GOT3 (cell line): ENCODE results near the gene CPA1.
"Not testable (repeated sequence)": the region's sequence is repeated elsewhere in the genome, so short reads cannot be mapped to it uniquely, and the experiment has no call there.

Experiments used
- DNase-seq: peaks from one replicate; lab custom pipeline; 2025; ENCODE audit warnings: mixed read lengths; lab: John Stamatoyannopoulos, UW

The CPA1 gene

DNA sequence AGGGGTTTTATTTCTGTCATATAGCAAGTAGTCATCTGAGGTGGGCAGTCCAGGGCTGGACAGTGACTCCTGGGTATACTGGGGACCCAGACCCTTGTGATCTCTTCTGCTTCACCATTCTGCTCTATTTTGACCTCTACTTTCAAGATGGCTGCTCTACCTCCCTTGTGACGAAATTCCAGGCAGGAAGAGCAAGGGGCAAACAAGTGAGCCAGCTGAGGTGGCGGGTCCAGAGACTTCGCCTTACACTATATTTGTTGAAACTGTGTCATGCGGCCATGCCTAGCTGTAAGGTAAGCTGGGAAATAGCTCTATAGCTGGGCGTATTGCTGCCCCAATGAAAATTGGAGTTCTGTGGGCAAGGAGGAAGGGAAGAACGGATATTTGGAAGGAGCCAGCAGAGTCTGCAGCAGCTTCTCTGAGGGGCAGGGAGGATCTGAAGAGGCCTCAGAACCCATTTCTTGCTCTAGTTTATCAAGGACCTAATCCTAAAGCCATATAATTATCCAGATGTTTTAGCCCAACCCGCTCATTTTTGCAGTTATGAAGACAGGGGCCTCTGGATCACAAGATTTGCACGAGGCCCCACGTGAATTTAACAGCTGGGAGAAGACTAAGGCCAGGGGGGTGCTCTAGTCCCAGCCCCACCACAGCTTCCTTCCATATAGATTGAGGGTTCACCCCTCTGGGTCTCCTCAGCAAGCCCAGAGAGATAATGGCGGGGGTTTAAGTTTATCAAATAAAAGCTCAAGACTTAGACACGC, 7.7 kb upstream of the CPA1 start:
- no peak for DNase-seq

DNA sequence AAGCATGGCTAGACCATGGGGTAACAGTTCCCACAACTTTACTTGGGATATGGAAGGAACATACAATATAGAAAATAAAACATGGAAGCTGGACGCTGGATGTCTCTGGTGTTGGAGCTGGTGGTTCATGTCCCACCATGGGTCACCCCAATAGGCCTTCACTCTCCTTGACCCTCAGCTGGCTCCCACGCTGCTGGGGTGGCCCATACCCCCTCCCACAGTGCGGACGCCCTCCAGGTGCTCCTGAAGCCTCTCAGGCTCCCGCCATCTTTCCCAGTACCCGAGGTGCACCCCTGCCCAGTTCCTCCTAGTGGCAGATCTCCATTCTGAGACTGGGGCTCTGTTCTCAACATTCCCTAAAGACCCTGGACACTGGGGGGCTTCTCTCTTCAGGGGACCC, 5.8 kb upstream of the CPA1 start:
- no peak for DNase-seq

DNA sequence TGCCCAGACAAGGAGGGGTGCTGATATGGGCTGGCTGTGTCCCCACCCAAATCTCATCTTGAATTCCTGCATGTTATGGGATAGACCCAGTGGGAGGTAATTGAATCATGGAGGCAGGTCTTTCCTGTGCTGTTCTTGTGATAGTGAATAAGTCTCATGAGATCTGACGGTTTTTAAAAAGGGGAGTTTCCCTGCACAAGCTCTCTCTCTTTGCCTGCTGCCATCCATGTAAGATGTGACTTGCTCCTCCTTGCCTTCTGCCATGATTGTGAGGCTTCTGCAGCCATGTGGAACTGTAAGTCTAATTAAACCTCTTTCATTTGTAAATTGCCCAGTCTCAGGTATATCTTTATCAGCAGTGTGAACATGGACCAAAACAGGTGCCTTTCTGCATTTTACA, 3.8 kb upstream of the CPA1 start:
- not testable (repeated sequence) for DNase-seq

DNA sequence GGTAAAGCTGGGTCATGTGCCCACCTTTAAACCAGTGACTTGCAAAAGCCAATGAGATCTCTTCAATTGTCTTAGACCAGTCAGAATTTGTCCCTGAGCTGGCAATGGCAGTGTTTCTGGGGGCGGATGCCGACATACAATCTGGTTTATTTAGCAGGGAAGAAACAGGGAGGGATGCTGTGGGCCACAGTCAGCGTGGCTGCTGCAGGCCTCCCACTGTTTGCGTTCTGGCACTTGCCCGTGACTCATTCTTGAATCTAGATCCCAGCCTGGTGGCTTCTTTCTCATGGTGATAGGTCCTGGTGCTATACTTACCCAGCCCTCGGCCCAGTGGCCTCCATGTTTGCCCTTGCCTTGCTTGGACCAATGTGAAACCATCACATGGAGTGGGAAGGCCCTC, 3.1 kb upstream of the CPA1 start:
- no peak for DNase-seq

DNA sequence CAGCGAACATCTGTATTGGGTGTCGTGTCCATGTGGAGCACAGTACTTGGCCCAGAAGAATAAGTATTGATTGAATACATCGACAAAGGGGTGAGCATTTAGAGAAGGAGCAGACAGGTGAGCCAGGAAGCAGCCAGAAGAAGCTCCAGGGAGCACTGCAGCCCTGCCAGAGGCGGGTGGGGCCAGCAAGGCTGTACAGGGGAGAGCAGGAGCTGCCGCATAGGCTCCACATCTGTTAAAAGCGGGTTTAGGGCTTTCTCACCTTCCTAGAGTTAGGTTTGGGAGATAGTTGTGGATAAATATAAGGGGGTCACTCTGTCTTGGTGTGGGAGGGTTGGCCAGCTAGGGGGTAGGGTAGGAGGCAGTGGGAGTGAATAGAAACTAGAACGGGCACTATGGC, 1.3 kb upstream of the CPA1 start:
- DNase-seq = no peak

DNA sequence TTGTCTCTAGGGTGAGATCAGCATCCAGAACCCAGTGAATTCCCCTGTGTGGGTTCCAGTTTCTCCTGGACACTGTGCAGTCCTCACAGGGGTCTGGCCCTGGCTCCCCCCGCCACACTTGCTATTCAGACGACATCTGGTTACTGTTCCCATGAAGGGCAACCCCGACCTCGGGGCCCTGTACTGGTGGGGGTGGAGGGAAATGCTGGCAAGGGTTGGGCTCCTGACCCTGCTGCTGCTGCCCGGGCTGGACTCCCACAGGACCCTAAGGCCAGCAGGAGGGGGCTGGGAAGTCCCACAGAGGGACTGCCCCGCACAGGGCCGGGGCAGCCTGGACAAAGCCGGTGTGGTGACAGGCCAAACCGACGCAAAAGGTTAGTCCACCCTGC, 768 bp upstream of the CPA1 start:
- DNase-seq = no peak

DNA sequence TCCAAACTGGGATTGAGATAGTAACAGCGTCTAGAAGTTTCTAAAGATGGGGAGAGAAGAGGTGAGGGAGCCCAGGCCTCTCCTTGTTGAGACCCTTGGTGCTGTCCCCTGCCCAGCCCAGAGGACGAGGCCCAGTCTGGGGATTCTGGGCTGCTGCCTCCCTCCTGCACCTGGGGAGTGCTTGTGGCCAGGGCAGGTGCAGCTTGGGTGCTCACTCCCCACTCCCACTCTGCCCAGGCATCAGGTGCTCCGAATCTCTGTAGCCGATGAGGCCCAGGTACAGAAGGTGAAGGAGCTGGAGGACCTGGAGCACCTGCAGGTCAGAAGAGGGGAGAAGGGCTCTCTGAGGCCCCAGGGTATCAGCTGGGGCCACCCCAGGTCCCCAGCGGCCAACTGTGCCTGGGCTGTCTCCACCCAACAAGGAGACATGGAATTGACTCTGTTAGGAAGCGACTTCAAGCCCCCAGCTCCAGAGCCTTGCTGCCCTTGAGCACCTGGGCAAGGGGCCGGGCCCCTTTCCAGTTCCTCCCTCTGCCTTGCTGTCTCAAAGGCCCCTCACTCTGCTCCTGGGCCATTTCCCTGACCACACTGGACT, 664 bp downstream of the CPA1 start:
- no peak for DNase-seq

DNA sequence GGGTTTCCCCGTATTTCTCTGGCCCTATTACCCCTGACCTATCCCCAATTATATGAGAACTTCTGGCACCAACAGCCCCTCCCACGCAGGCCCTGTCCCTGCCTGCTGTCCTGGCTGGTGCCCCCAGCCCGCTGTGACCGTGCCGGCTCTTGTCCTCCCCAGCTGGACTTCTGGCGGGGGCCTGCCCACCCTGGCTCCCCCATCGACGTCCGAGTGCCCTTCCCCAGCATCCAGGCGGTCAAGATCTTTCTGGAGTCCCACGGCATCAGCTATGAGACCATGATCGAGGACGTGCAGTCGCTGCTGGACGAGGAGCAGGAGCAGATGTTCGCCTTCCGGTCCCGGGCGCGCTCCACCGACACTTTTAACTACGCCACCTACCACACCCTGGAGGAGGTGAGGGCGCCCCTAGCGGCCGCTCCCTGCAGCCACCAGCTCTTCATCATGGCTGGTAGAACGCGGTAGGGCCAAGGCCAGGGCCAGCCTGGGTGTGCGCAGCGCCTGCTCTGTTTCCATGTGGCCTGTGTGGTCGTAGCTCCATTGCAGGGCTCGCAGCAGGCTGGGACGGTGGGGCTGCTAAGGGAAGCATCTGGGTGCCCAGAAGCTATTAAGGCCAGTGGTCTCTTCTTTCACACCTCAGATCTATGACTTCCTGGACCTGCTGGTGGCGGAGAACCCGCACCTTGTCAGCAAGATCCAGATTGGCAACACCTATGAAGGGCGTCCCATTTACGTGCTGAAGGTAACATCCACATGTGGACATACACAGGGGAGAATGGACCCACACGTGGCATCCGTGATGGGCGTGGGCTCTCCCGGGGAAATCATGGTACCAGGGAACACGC, 1.4 kb downstream of the CPA1 start:
- no peak for DNase-seq

DNA sequence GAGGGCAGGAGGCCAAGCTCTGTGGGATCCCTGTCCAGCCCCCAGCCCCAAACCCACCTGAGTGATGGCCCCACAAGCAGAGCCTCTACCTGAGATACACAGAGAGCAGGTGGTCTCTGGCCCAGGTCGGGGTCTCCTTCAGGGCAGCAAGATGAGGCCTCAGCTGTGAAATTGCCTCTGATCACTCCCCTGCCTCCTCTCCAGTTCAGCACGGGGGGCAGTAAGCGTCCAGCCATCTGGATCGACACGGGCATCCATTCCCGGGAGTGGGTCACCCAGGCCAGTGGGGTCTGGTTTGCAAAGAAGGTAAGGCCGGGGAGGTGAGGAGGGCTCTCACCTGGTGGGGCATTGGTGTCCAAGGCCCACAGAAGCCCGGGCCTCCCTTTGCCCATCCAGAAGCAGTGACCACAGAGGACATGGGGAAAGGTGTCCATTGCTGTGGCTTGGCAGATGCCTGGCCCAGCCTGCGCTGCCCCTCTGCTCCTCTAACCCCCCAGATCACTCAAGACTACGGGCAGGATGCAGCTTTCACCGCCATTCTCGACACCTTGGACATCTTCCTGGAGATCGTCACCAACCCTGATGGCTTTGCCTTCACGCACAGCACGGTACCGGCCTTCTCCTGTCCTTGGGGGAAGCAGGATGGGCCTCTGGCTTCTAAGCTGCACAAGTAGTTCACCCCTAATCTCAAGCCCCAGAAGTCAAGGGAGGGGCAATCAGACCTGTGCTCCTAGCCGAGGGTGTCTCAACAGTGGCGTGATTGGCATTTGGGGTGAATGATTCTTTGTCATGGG, 3.1 kb downstream of the CPA1 start:
- no peak for DNase-seq

DNA sequence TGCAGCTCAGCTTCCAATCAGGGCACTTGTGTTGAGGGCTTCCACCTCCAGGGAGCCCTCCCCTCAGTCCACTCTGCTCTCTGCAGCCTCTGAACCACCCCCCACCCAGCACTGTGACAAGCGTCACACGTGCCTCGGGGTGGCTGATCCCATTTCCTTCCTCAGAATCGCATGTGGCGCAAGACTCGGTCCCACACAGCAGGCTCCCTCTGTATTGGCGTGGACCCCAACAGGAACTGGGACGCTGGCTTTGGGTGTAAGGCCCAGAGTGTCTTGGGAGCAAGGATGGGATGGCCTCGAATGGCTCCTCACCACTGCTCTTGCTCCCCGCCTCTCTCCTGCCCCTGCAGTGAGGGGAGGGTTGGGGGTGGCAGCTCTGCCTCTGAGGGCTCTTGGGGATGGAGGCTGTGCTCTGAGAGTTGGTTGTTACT, 4.1 kb downstream of the CPA1 start:
- no peak for DNase-seq

DNA sequence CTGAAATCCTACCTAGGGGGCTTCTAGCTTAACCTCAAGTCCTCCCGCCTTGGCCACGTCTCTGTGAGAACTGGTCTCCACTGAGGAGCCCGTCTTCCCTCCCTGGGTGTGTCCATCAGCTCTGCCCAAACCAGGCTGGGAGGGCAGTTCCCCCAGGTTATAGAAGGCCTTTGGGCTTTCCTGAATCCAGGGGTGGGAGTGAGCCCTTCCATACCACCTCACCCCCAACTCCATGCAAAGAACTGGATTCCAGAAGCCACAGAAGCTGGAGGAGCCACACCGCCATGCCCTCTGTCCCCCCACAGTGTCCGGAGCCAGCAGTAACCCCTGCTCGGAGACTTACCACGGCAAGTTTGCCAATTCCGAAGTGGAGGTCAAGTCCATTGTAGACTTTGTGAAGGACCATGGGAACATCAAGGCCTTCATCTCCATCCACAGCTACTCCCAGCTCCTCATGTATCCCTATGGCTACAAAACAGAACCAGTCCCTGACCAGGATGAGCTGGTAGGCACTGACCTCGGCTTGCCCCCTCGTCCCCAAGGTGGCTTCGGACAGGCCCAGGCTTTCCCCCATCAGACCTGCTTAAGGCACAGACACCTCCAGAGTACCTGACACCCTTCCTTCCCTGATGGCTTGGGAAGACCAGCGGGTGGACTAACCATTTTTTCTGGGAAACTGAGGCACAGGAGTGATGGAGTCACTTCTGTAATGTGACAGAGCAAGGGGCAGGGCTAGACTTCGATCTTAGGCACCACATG, 4.7 kb downstream of the CPA1 start:
- no peak for DNase-seq

DNA sequence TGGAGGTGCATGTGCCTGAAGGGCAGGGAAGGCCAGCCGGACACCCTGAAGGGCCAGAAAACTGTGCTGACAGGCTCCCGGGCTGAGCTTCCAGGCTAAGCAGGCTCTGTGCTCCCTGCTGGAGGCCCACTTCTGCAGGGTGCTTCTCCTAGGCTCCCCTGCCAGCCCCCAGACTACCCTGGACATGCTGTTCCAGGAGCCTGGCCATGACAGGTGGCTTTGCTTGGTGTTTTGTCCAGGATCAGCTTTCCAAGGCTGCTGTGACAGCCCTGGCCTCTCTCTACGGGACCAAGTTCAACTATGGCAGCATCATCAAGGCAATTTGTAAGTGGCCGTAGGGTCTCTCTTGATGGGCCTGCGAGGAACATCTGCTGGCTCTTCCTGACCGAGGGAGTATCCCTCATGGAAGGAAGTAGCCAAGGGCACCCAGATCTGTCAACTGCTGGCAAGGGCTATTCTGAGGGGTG, 5.3 kb downstream of the CPA1 start:
- DNase-seq = no peak

DNA sequence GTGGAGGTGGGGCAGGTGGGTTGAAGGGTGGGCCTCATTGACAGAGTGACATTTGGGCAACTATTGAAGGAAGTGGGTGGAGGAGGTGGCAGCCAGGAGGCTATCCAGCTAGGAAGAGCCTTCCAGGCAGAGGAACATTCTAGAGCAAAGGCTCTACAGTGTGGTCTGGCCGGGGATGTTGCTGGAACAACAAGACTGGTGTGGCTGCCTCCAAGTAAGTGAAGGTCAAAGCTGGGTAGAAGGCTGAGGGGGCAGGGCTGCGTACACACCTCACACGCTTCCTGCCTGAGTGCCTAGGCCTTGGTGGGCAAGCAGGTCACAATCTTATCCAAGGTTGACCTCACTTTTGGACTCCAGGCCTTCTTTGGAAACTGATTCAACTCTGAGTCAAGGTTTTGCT, 6.6 kb downstream of the CPA1 start:
- no peak for DNase-seq

DNA sequence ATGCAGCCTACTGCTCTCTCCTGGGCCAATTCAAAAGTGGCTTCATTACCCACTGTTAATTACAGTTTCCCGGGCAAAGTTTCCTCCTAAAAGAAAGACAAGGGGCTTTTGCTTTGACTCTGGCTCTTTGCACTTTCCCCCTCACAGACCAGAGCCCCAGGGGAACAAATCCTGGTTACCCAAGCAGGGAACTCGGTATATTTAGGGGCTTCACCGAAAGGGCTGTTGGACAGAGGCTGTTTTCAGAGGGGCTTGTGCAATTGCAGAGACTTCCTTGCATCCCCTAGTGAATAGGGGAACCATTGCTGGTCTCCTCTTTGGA, 7.0 kb downstream of the CPA1 start:
- DNase-seq = no peak

DNA sequence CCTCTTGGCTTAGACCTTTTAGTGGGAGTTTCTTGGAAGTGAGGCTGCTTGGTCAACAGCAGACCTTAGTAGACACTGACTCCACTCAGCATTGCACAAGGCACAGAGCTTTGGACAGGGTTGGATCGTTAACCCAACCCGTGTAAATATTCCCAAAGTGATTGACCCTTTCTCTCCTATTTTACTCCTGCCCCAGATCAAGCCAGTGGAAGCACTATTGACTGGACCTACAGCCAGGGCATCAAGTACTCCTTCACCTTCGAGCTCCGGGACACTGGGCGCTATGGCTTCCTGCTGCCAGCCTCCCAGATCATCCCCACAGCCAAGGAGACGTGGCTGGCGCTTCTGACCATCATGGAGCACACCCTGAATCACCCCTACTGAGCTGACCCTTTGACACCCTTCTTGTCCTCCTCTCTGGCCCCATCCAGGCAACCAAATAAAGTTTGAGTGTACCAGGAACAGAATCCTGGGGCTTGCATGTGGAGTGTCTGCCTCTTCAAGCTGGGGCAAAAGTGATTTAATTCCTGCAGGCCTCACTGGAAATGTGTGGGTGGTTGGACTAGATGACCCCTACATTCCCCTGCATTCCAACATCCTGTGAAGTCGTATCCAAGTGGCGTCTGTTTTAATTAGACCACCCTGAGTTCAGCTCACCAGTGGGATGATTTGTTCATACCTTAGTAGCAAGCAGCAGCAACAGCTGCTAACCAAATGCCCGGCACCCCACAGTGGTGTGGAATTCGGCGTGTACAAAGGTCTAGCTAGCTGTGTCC, 7.5 kb downstream of the CPA1 start:
- DNase-seq = no peak

DNA sequence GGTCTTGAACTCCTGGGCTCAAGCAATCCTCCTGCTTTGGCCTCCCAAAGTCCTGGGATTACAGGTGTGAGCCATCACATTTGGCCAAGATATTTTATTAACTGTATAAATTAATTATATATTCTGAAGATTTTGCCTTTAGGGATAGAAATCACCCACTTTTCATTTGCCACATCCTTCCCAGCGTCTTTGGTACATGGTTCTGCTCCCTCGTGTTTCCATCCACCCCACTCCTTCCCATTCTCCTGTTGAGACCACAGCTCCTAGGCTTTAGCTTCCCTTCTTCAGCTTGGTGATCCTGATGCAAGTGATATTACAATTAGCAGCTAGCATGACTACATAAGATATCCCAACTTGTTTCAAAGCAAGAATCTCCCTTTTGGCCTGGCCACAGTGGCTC, 8.4 kb downstream of the CPA1 start:
- no peak for DNase-seq

DNA sequence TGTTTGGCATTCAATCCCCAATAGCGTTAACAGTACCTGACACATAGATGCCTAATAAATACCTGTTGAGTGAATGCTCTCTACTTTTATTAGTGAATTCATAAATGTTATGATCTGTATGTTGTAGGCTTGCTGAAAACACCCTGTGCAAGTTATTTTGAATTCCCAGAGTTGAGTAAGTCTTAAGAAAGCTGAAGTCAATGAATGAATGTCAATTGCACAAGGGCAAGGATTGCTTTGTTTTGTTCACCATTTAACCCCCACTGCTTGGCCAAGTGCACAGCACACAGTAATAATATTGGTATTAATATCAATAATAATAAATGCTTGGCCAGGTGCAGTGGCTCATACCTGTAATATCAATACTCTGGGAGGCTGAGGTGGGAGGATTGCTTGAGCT, 10.2 kb downstream of the CPA1 start:
- DNase-seq = no peak

DNA sequence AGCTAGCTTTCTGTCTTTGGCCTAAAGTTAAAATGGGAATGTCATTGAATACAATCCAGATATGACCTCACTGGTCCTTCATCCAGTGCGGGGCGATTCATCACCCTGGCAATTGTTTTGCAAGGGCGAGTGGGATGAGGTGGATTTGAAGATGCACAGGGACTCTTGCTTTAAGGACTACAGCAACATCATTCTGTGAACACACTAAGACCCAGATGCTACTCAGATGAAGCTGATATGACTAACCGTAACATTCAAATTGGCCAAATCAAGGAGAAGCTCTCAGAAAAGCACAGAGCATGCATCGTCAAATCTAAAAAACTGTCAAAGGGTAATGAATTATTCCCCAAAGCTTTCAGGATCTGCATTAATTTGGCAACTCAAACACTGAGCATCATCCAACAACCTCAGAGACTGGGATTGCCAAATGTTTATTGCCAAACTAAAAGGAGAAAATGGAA, 12.8 kb downstream of the CPA1 start:
- DNase-seq = no peak

DNA sequence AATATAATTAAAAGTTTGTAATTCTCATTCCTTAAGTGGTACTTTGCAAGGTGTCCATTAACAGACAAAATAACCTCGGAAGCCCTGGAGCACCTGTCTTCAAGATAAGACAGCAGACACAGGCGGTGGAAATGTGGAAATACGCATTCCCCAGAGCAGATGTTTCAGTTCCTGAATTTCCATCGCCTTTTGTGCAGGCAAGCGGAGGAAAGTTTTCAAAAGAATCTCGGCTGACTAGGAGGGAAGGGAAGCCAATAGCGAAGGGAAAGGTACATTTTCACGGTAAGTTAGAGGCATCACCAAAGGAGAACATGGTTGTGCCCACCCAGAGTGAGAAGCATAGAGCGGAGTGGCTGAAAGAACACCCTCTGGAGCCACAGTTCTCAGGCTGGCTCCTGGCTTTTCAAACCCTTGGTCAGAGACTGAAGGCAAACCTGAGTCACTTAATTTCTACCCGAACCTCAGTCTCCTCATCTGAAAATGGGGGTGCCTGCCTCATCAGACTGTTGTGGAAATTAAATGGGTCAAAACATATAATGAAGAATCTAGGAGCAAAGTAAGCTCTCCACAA, 13.6 kb downstream of the CPA1 start:
- no peak for DNase-seq
